K562 (cell line): ENCODE data around the gene SLC12A9. TPM values are rescaled to one million over a fixed set of nuclear protein-coding genes. Genes with fewer than 3 reads are reported as not detected.

ENCODE experiments used
- ATAC-seq: fragments of 200-7000 bp; cut with Tn5 transposase; 3 replicates; pipeline ENCODE4 v1.9.1; 2020; ENCODE audit warnings: moderate library complexity
- BruUV-seq: library from RNA; stranded (reverse); fragments of 400-500 nt; replicated peaks from 2 replicates; lab custom pipeline; 2021; lab: Mats Ljungman, UMichigan
- CTCF ChIA-PET: fragments of 300-600 bp; formaldehyde crosslinking; extraction: SDS; loops from one replicate; lab custom pipeline; 2021; ENCODE audit warnings: low intra/inter-chr PET ratio; lab: Yijun Ruan, JAX
- POLR2A ChIA-PET: fragments of 300-600, 350-650 bp; sonication (Branson Sonifier 250); formaldehyde crosslinking; extraction: SDS; loops from one replicate; lab custom pipeline; 2021; ENCODE audit warnings: antibody characterized with exemption, inconsistent platforms; lab: Yijun Ruan, JAX
- DNase-seq, 4 experiments: peaks; one replicate each; pipeline versions ENCODE4 v3.0.0 to v3.0.0-alpha.2; 2011 to 2018; ENCODE audit warnings: low spot score in 3 of 4, mixed read lengths in 3 of 4; ENCODE audit errors: extremely low read depth in 1 of 4
- FAIRE-seq: peaks from 2 replicates; lab custom pipeline; 2011; peaks lifted over from hg19 to GRCh38; lab: Jason Lieb, UNC
- H2AFZ ChIP-seq: 2 replicates; pipeline ENCODE4 v1.6.0; 2011; ENCODE audit warnings: low read depth, low read length, control low read depth, inconsistent platforms
- H3K27ac ChIP-seq: fragments of 200-600 bp; 3 replicates; pipeline ENCODE4 v1.8.0; 2011; ENCODE audit warnings: low read depth, mild to moderate bottlenecking, control low read depth, inconsistent platforms, low read length, moderate library complexity, mixed read lengths; ENCODE audit errors: extremely low read depth
- H3K27me3 ChIP-seq, 2 experiments: fragments of 300-600 bp in 1 of 2; 2 replicates in 1 of 2; 3 replicates in 1 of 2; pipeline versions ENCODE4 v1.6.0 to v1.8.0; 2011; ENCODE audit warnings: inconsistent platforms in 2 of 2, low read length in 2 of 2, mild to moderate bottlenecking in 1 of 2, mixed read lengths in 1 of 2, moderate library complexity in 1 of 2; ENCODE audit not compliant: control insufficient read depth in 2 of 2, insufficient read depth in 2 of 2
- H3K36me3 ChIP-seq: fragments of 300-600 bp; 3 replicates; pipeline ENCODE4 v1.8.0; 2011; ENCODE audit warnings: mild to moderate bottlenecking, low read length, inconsistent platforms; ENCODE audit not compliant: control insufficient read depth, insufficient read depth
- H3K4me1 ChIP-seq, 2 experiments: fragments of 200-600 bp in 1 of 2; replicated peaks in 1 of 2; 2 replicates in 1 of 2; 3 replicates in 1 of 2; pipeline versions ENCODE4 v1.5.1 to v1.8.0; 2011; ENCODE audit warnings: inconsistent platforms in 2 of 2, low read length in 2 of 2, mild to moderate bottlenecking in 1 of 2, mixed read lengths in 1 of 2, moderate library complexity in 1 of 2; ENCODE audit not compliant: control insufficient read depth in 2 of 2, insufficient read depth in 2 of 2
- H3K4me2 ChIP-seq: 2 replicates; pipeline ENCODE4 v1.6.1; 2011; ENCODE audit warnings: low read length, control low read depth, inconsistent platforms, mixed read lengths; ENCODE audit not compliant: insufficient read depth
- H3K4me3 ChIP-seq: fragments of 200-600 bp; sonication (generic), shearing (Covaris generic); 2 replicates; pipeline ENCODE4 v1.5.1; 2016; ENCODE audit warnings: control low read depth, inconsistent platforms
- H3K79me2 ChIP-seq: fragments of 200-600 bp; 3 replicates; pipeline ENCODE4 v1.8.0; 2011; ENCODE audit warnings: low read length, inconsistent platforms; ENCODE audit not compliant: control insufficient read depth, insufficient read depth
- H3K9ac ChIP-seq, 2 experiments: 2 replicates each; pipeline versions ENCODE4 v1.6.0 to v1.6.1; 2011; ENCODE audit warnings: low read depth in 2 of 2, low read length in 2 of 2, control low read depth in 1 of 2, inconsistent platforms in 1 of 2, mild to moderate bottlenecking in 1 of 2, mixed read lengths in 1 of 2; ENCODE audit not compliant: insufficient read depth in 1 of 2
- H3K9me1 ChIP-seq: one replicate; pipeline ENCODE4 v1.6.0; 2011; ENCODE audit warnings: inconsistent platforms, mild to moderate bottlenecking, low read length, moderate library complexity; ENCODE audit not compliant: control insufficient read depth, insufficient read depth
- H3K9me3 ChIP-seq: replicated peaks from 2 replicates; pipeline ENCODE4 v1.5.1; 2011; ENCODE audit warnings: low read depth, low read length, inconsistent platforms; ENCODE audit not compliant: control insufficient read depth, insufficient read depth
- H4K20me1 ChIP-seq: replicated peaks from 2 replicates; pipeline ENCODE4 v1.6.1; 2011; ENCODE audit warnings: low read length, inconsistent platforms, mixed read lengths; ENCODE audit not compliant: control insufficient read depth, insufficient read depth
- KDM2B ChIP-seq: fragments of 250-450 bp; sonication (Bioruptor Pico); IDR thresholded peaks from 2 replicates; pipeline ENCODE4 v1.8.0; 2021; ENCODE audit warnings: mild to moderate bottlenecking, moderate library complexity
- NR2C1 ChIP-seq, 2 experiments: fragments of 450-650 bp; IDR thresholded peaks; 2 replicates each; pipeline ENCODE4 v1.6.1; 2017; ENCODE audit warnings: mild to moderate bottlenecking in 2 of 2, antibody characterized with exemption in 1 of 2, inconsistent platforms in 1 of 2, missing compliant biosample characterization in 1 of 2, missing genetic modification characterization in 1 of 2
- OTX1 ChIP-seq: fragments of 450-650 bp; formaldehyde crosslinking; IDR thresholded peaks from 2 replicates; pipeline ENCODE4 v1.4.0; 2022; ENCODE audit warnings: mild to moderate bottlenecking
- SMARCA4 ChIP-seq: fragments of 450-650 bp; IDR thresholded peaks from 2 replicates; pipeline ENCODE4 v1.6.1; 2016
- TCF7 ChIP-seq: sonication (generic); IDR thresholded peaks from 2 replicates; pipeline ENCODE4 v1.6.1; 2016; ENCODE audit warnings: antibody characterized with exemption, borderline replicate concordance
- YBX1 ChIP-seq: fragments of 450-650 bp; IDR thresholded peaks from 2 replicates; pipeline ENCODE4 v1.7.1; 2016; ENCODE audit warnings: mild to moderate bottlenecking
- ZBTB1 ChIP-seq: sonication (generic); formaldehyde crosslinking; IDR thresholded peaks from 2 replicates; pipeline ENCODE4 v1.8.1; 2023; ENCODE audit warnings: missing genetic modification reagents, low read depth, mild to moderate bottlenecking, borderline replicate concordance
- ZNF140 ChIP-seq: fragments of 250-450 bp; sonication (Bioruptor Pico); IDR thresholded peaks from 2 replicates; pipeline ENCODE4 v1.8.0; 2021; ENCODE audit warnings: moderate library complexity, mild to moderate bottlenecking, inconsistent platforms
- WGBS: fragments of 100-300 bp; shearing (Covaris generic); methylation state at CpG from one replicate; pipeline ENCODE4 v1.1.6; 2016; ENCODE audit warnings: low coverage, mixed read lengths; ENCODE audit not compliant: insufficient coverage; ENCODE audit errors: missing lambda C conversion rate; 5-methylcytosine and 5-hydroxymethylcytosine counted together
- in situ Hi-C: fragments of 300-500 bp; cut with MboI; formaldehyde crosslinking; loops from 4 replicates; pipeline ENCODE4 v1.15.0; 2018; ENCODE audit warnings: inconsistent platforms, mixed read lengths
- intact Hi-C: fragments of 100-400 bp; cut with micrococcal nuclease; formaldehyde crosslinking; loops from 2 replicates; pipeline ENCODE4 v1.14.2; 2022
- polyA plus RNA-seq, 8 experiments: library from polyadenylated mRNA; depleted of rRNA in 4 of 8; stranded (reverse) in 5 of 8; unstranded in 3 of 8; fragments of >200 nt; fragmentation: Nextera tagmentation in 2 of 8; fragmentation: Illumina TruSeq in 1 of 8; extraction: Ambion mirVana in 2 of 8; extraction: Trizol in 1 of 8; gene quantifications; 2 replicates each; pipeline versions ENCODE4 v1.2.1 to v1.2.3, GENCODE V29; 2011 to 2014; ENCODE audit warnings: inconsistent platforms in 1 of 8, missing spikeins in 1 of 8
- total RNA-seq, 7 experiments: library from RNA; depleted of rRNA in 6 of 7; stranded (reverse); fragments of >200 nt in 6 of 7; fragmentation: Illumina TruSeq in 2 of 7; extraction: Trizol in 2 of 7; gene quantifications; 2 replicates each; pipeline versions ENCODE4 v1.2.1 to v1.2.3, GENCODE V29; 2011 to 2021; ENCODE audit warnings: low replicate concordance in 1 of 7
- TF ChIP-seq, protein P1 (sequence below): fragments of 450-650 bp; IDR thresholded peaks from one replicate; pipeline ENCODE4 v1.6.1; 2018; ENCODE audit warnings: mild to moderate bottlenecking, moderate library complexity; ENCODE audit not compliant: partially characterized antibody
- TF ChIP-seq, protein P2 (sequence below): fragments of 450-650 bp; IDR thresholded peaks from 2 replicates; pipeline ENCODE4 v1.6.1; 2016; ENCODE audit warnings: low read depth

The SLC12A9 gene
- total and polyA plus RNA-seq, 9 of the 15 experiments (the other 6 are each of a cell fraction or from before 2014, with no cell fraction given): 0.06 to 20.2 (median 10.7) TPM

GRCh38 chr7:100840470-100841100, 11.9 kb upstream of the SLC12A9 start:
- FAIRE-seq (no peak), ATAC-seq (no peak), DNase-seq (peak in 1 of 4 experiments; percentile 59)
- H2AFZ ChIP-seq: peak overlapping the region; percentile 80
- CTCF ChIA-PET: no interaction called here
- BruUV-seq: no TSS peak
- peaks cover 20 to 35% of the 10 kb centered on the region in 2 experiments; a peak in 4 of 5 replicates for H3K4me1 ChIP-seq
- peak overlapping the region; percentile 16 for H3K4me3 ChIP-seq
- in situ Hi-C loops (no loop called here), intact Hi-C loops (no loop called here)
- peak overlapping the region; percentile 60 to 76; a peak in 3 of 4 replicates for H3K9ac ChIP-seq
- H3K9me1 ChIP-seq: no peaks in the 10 kb centered on the region
- H3K79me2 ChIP-seq: no peaks in the 10 kb centered on the region
- H3K27ac ChIP-seq: peak overlapping the region; percentile 67
- no peaks in the 10 kb centered on the region for H3K36me3 ChIP-seq
- 13% methylated on average over 8 of the region's 8 CpGs for WGBS
- no peaks in the 10 kb centered on the region for H3K27me3 ChIP-seq
- no peaks in the 10 kb centered on the region for H4K20me1 ChIP-seq
- H3K9me3 ChIP-seq: no peaks in the 10 kb centered on the region
- POLR2A ChIA-PET: interaction anchor here (0.6 to 0.7 kb wide), 2 partner anchors 11 to 13 kb away, joined by 3 read pairs; no protein-coding TSS in a partner anchor
- peak overlapping the region; percentile 61 for H3K4me2 ChIP-seq
- TF ChIP-seq, protein P1, sequence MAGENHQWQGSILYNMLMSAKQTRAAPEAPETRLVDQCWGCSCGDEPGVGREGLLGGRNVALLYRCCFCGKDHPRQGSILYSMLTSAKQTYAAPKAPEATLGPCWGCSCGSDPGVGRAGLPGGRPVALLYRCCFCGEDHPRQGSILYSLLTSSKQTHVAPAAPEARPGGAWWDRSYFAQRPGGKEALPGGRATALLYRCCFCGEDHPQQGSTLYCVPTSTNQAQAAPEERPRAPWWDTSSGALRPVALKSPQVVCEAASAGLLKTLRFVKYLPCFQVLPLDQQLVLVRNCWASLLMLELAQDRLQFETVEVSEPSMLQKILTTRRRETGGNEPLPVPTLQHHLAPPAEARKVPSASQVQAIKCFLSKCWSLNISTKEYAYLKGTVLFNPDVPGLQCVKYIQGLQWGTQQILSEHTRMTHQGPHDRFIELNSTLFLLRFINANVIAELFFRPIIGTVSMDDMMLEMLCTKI: no peak
- TF ChIP-seq SMARCA4 (peak; percentile 84), YBX1 (peak; percentile 90; the same call in 1 of the 2 replicates), NR2C1 (IDR thresholded peaks at IDR 0.05) (0 out of 2 replicates have a peak, but pooled peaks have one; percentile 15), NR2C1 (tag; IDR thresholded peaks at IDR 0.05) (no peak), ZNF140 (CRISPR knock-in tag) (no peak), TCF7 (no peak), ZBTB1 (CRISPR knock-in tag) (no peak), OTX1 (peak; percentile 86), KDM2B (CRISPR knock-in tag) (no peak)
- TF ChIP-seq, protein P2, sequence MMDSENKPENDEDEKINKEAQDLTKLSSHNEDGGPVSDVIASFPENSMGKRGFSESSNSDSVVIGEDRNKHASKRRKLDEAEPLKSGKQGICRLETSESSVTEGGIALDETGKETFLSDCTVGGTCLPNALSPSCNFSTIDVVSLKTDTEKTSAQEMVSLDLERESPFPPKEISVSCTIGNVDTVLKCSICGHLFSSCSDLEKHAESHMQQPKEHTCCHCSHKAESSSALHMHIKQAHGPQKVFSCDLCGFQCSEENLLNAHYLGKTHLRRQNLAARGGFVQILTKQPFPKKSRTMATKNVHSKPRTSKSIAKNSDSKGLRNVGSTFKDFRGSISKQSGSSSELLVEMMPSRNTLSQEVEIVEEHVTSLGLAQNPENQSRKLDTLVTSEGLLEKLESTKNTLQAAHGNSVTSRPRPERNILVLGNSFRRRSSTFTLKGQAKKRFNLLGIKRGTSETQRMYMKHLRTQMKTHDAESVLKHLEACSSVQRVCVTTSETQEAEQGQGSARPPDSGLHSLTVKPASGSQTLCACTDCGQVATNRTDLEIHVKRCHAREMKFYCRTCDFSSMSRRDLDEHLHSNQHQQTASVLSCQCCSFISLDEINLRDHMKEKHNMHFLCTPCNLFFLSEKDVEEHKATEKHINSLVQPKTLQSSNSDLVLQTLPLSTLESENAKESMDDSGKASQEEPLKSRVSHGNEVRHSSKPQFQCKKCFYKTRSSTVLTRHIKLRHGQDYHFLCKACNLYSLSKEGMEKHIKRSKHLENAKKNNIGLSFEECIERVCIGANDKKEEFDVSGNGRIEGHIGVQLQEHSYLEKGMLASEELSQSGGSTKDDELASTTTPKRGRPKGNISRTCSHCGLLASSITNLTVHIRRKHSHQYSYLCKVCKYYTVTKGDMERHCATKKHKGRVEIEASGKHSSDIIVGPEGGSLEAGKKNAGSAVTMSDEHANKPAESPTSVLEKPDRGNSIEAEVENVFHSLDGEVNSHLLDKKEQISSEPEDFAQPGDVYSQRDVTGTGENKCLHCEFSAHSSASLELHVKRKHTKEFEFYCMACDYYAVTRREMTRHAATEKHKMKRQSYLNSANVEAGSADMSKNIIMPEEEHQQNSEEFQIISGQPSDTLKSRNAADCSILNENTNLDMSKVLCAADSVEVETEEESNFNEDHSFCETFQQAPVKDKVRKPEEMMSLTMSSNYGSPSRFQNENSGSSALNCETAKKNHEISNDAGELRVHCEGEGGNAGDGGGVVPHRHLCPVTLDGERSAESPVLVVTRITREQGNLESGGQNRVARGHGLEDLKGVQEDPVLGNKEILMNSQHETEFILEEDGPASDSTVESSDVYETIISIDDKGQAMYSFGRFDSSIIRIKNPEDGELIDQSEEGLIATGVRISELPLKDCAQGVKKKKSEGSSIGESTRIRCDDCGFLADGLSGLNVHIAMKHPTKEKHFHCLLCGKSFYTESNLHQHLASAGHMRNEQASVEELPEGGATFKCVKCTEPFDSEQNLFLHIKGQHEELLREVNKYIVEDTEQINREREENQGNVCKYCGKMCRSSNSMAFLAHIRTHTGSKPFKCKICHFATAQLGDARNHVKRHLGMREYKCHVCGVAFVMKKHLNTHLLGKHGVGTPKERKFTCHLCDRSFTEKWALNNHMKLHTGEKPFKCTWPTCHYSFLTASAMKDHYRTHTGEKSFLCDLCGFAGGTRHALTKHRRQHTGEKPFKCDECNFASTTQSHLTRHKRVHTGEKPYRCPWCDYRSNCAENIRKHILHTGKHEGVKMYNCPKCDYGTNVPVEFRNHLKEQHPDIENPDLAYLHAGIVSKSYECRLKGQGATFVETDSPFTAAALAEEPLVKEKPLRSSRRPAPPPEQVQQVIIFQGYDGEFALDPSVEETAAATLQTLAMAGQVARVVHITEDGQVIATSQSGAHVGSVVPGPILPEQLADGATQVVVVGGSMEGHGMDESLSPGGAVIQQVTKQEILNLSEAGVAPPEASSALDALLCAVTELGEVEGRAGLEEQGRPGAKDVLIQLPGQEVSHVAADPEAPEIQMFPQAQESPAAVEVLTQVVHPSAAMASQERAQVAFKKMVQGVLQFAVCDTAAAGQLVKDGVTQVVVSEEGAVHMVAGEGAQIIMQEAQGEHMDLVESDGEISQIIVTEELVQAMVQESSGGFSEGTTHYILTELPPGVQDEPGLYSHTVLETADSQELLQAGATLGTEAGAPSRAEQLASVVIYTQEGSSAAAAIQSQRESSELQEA: peak; percentile 42; the same call in 1 of the 2 replicates
